GM12891 (cell line): ENCODE results near the gene RAET1E.

Source experiments
- PAX5 ChIP-seq: IDR thresholded peaks from 2 replicates; pipeline ENCODE4 v1.6.1; 2011; ENCODE audit warnings: low read length, moderate library complexity, mild to moderate bottlenecking; ENCODE audit not compliant: insufficient read depth, severe bottlenecking
- POLR2A ChIP-seq: IDR thresholded peaks from 2 replicates; pipeline ENCODE4 v1.6.1; 2011; ENCODE audit warnings: low read depth, low read length, control low read depth
- POLR2AphosphoS5 ChIP-seq: IDR thresholded peaks from 2 replicates; pipeline ENCODE4 v1.6.1; 2011; ENCODE audit warnings: low read depth, low read length, control low read depth
- TAF1 ChIP-seq: IDR thresholded peaks from 2 replicates; pipeline ENCODE4 v1.6.1; 2011; ENCODE audit warnings: low read depth, low read length, control low read depth

- TF ChIP-seq POLR2A: no peak
- TF ChIP-seq POLR2AphosphoS5: no peak
- no peak for TF ChIP-seq TAF1
- no peak for TF ChIP-seq PAX5
Observed at GRCh38 chr6:149907317-149907716, 9.4 kb upstream of the RAET1E start.
